GM18951 (cell line): Measurements from ENCODE around the gene SKA3.
"Not testable (repeated sequence)": the region's sequence is repeated elsewhere in the genome, so short reads cannot be mapped to it uniquely, and the experiment has no call there.

Experiments used
- POLR2A ChIP-seq: IDR thresholded peaks from 4 replicates; pipeline ENCODE4 v1.6.1; 2011; ENCODE audit warnings: mild to moderate bottlenecking; ENCODE audit not compliant: insufficient read length, insufficient read depth; ENCODE audit errors: extremely low read depth
- in situ Hi-C: fragments of 300-500 bp; cut with MboI; formaldehyde crosslinking; loops from one replicate; pipeline ENCODE4 v1.12.0; 2022; ENCODE audit warnings: low sequenced_read_pairs, mixed read lengths, inconsistent platforms; ENCODE audit not compliant: unreplicated experiment

SKA3 gene

GRCh38 chr13:21176215-21176981, at the start of gene SKA3, which contains the start of gene MRPL57:
SKA3 (minus strand) TSS chr13:21176552; CDS start chr13:21176477, 75 bp downstream.
MRPL57 (plus strand) TSS chr13:21176658; CDS start chr13:21176917, 259 bp downstream.
- peak; percentile 99 for TF ChIP-seq POLR2A
- in situ Hi-C loops, result loop anchor here (10.0 kb wide), 1 partner anchor 88 kb away; no protein-coding TSS in a partner anchor

GRCh38 chr13:21225082-21225481, 48.7 kb upstream of the SKA3 start:
- no peak for TF ChIP-seq POLR2A
- in situ Hi-C loops, result no loop called here

- no peak for TF ChIP-seq POLR2A
- in situ Hi-C loops, result no loop called here
Measured at GRCh38 chr13:21221268-21221667, 44.9 kb upstream of the SKA3 start.

- in situ Hi-C loops, result not testable (repeated sequence)
Measured at GRCh38 chr13:21219716-21220115, 43.4 kb upstream of the SKA3 start.

GRCh38 chr13:21219036-21219381, 42.7 kb upstream of the SKA3 start:
- in situ Hi-C loops, result no loop called here
- no peak for TF ChIP-seq POLR2A

GRCh38 chr13:21218351-21219035, 42.1 kb upstream of the SKA3 start:
- in situ Hi-C loops, result no loop called here
- no peak for TF ChIP-seq POLR2A

- TF ChIP-seq POLR2A, result no peak
- in situ Hi-C loops, result no loop called here
Measured at GRCh38 chr13:21216332-21216731, 40.0 kb upstream of the SKA3 start.

GRCh38 chr13:21215419-21215818, 39.1 kb upstream of the SKA3 start:
- in situ Hi-C loops, result not testable (repeated sequence)

GRCh38 chr13:21212138-21212775, 35.9 kb upstream of the SKA3 start:
- TF ChIP-seq POLR2A, result no peak
- in situ Hi-C loops, result no loop called here

GRCh38 chr13:21208652-21209154, 32.4 kb upstream of the SKA3 start:
- no peak for TF ChIP-seq POLR2A
- in situ Hi-C loops, result no loop called here

- no peak for TF ChIP-seq POLR2A
- in situ Hi-C loops, result no loop called here
Measured at GRCh38 chr13:21202767-21203531, 26.6 kb upstream of the SKA3 start.

GRCh38 chr13:21201456-21202190, 25.3 kb upstream of the SKA3 start:
- in situ Hi-C loops, result not testable (repeated sequence)

GRCh38 chr13:21198391-21198790, 22.0 kb upstream of the SKA3 start:
- in situ Hi-C loops, result not testable (repeated sequence)

- in situ Hi-C loops, result not testable (repeated sequence)
Measured at GRCh38 chr13:21197606-21198225, 21.4 kb upstream of the SKA3 start.

GRCh38 chr13:21194756-21195155, 18.4 kb upstream of the SKA3 start:
- in situ Hi-C loops, result not testable (repeated sequence)

GRCh38 chr13:21186410-21186809, 10.1 kb upstream of the SKA3 start:
- in situ Hi-C loops, result not testable (repeated sequence)
